DMS153 treated with DMSO at 0.1 percent for 48 hours (cell line): ENCODE data around the gene ARHGAP24.

Source experiments
- DNase-seq: peaks from one replicate; lab custom pipeline; 2025; ENCODE audit not compliant: unreplicated experiment; lab: John Stamatoyannopoulos, UW

The ARHGAP24 gene

DNA sequence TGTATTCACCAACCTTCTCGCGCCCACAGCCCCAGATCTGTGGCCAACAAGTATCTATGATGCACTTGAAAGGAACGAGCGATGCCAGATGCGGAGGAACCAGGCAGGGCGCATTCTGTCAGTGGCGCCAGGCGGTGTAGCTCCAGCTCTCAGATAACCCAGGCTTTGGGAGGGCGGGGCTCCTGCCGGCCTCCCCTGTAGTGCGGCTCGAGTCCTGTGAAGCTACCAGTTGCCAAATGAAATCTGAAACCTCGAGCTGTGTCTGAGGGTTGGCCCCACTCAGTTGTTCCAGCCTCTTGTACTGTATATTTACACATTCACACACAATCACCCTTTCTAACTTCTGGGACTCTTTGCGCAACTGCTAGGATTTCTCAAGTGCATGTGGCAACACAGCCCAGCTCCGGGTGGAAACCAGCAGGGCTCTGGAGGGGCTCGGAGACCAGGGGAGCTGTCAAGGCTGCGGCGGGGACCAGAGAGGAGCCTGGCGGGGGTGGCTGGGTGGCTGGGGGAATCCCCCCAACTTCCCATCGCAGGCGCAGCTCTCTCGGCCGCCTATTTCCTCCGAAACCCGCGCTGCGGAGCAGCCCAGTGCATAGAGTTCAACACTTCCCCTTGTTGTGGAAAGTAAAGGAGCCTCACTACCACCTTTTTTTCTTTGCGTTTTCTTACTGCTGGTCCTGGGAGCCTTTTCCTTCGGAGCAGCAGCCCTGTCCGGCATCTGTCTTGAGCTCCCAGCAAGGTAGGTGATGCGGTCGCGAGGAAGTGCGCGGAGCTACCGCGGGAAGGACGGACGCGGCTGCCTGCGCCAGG lies at the start of gene ARHGAP24:
ARHGAP24 (plus strand) TSS at position 333 of the 813 bp plus-strand sequence.
- peak; percentile 93 for DNase-seq

DNA sequence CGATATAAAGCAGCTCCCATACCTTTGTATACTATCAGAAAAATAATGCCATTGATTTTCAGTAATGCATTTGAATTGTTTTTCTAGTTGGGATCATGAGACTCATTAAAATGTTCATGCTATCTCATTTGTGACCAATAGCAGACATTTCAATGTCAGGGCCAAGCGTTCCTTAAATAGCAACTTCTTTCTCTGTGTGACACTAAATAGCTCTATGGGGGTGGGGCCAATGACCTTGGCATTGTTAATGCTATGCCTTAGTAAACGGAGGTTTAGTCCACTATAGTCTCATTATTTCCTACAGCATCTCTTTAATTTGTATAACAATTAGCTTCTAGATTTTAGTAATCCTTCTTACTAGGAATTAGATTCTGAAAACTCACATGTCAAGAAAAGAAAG lies 48.6 kb upstream of the ARHGAP24 start:
- no peak for DNase-seq

DNA sequence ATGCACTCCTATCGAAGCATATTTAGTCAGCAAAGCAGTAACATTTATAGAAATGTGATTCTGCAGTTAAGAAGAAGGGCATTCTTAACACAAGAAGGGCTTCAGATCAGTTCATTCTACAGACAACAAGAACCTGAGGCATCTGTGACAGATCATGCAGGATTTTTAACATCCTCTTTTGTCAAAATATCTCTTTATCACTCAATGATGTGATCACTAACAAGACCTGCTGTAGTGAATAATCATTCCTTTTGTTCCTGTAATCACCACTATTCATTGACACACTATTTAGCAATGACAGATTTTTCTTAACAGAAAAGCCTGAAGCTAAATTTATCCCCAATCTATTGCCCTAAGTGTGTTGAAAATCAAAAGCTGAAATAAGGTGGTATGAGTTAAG lies 47.8 kb upstream of the ARHGAP24 start:
- DNase-seq, result no peak

DNA sequence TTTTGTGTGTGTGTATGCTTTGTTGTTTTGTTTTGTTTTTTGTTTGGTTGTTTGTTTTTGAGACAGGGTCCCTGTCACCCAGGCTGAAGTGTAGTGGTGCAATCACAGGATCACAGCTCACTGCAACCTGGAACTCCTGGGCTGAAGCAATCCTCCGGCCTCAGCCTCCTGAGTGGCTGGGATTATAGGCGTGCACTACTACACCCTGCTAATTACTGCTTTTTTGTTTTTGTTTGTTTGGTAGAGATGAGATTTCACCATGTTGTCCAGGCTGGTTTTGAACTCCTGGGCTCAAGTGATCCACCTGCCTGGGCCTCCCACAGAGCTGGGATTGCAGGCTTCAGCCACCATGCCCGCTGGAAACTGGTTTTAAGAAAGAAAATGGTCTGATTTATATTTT lies 44.7 kb upstream of the ARHGAP24 start:
- DNase-seq, result no peak

DNA sequence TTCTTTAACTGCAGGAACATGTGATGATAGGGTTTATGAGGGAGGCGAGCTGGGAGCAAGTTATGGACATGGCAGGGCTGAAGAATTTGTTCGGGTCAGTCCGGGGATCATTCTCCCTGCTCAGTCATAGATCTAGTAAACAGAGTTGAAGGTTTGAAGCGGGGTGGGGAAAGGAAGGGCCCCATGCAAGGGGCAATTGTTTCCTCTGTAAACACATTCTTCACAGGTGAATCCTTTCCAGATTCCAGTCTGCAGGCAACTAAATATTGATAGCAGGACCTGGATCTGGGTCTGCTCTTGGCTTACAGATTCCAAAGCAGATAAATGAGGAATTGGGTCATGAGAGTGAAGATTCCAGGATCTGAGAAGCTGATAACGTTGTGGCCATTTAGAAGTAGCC lies 44.3 kb upstream of the ARHGAP24 start:
- no peak for DNase-seq

DNA sequence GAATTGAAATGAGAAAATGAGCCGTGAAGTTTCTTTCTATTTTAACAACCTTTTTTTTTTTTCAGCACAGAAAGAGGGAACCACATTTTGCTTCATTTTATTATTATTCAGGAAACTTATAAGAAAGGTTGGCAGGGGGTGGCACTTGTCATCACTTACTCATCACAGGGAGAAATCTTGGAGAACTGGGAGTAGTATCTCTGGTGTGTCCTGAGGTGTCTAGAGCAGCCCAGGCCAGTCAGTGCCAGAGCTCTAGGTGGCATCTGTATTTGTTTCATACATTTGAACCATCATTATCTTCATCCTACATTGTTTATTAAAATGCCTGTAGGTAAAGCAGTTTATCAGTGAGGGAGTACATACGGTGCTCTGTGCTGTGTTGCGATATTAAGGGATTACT lies 43.8 kb upstream of the ARHGAP24 start:
- no peak for DNase-seq

DNA sequence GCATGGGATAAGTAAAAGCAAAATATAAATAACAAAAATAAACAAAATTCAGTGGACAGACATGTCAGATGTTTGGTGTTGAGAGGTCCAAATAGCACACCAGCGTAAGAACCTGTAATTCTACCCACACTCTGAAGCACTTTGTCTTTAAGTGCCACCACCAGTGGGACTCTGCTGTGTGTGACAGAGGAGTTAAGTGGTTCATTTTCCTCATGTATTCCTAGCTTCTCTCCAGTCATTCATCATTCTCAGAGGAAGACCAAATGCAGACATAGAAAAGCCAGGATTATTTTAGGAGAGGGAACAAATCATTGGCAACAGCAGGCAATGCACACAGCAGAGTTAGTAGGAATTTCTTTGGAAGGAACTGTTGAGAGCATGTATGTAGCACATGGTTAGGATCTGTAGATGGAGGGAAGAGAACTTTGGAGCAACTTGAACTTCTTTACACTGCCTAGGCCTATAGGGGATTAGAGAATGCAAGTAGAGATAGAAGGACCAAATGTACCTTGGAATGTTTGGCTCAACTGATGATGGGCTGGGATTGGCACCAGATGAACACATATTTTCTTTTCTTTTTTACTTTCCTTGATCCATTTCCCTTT lies 43.0 kb upstream of the ARHGAP24 start:
- DNase-seq, result no peak

DNA sequence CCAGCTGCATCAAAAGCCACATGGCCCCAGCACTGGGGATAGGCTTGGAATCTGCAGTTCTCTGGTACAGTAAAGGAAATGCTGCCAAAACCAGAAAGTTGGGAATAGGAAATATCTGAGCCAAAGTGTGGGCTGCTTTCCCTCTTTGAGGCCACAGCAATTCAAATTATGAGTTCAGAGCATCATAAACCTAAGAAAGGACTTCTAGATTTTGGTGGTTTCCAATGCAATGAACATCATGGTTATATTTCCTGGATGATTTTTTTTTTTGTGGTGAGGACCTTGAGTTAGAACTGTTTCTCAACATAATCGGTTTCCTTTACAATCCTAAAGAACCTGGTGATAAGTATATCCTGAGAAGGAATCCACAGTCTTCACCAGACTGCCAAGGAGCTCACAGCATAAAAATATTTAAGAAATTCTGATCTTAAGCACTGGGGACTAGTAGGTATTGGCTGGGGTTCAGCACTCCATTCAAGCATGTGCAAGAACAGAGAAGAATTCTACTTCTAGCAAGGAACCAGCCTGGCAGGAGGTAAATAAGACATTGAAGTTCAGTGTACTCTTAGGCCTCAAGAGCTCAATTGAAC lies 29.8 kb upstream of the ARHGAP24 start:
- no peak for DNase-seq

DNA sequence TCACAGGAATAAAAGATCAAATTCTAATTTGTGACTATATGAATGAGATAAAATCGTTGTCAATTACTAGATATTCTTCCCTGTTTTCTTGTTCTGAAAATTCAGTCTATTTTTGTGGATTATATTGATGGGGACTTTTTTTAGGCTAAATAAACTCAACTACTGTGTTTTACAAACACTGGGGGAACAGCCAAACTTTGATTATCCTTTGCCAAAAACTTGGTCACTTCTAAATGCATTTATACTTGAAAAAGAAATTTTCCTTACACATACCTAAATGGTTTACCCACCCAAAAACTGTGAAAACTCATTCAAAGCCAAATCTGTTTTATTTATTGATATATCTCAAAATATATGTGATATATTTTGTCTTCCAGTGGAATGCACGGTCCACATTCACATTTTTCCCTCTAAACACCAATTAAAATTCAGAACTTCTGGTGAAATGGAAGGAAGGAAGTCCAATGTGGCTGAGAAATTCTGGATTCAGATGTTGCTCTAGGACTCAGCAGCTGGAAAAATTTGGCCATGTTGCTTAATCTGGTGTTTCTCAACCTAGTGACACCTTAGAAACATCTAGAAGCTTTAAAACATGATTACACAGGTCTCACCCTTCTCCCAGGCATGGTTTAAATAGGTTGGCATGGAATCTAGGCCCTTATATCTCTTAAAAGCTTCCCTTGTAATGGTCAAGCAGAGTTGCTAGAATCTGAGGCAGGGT lies 28.6 kb upstream of the ARHGAP24 start:
- no peak for DNase-seq

DNA sequence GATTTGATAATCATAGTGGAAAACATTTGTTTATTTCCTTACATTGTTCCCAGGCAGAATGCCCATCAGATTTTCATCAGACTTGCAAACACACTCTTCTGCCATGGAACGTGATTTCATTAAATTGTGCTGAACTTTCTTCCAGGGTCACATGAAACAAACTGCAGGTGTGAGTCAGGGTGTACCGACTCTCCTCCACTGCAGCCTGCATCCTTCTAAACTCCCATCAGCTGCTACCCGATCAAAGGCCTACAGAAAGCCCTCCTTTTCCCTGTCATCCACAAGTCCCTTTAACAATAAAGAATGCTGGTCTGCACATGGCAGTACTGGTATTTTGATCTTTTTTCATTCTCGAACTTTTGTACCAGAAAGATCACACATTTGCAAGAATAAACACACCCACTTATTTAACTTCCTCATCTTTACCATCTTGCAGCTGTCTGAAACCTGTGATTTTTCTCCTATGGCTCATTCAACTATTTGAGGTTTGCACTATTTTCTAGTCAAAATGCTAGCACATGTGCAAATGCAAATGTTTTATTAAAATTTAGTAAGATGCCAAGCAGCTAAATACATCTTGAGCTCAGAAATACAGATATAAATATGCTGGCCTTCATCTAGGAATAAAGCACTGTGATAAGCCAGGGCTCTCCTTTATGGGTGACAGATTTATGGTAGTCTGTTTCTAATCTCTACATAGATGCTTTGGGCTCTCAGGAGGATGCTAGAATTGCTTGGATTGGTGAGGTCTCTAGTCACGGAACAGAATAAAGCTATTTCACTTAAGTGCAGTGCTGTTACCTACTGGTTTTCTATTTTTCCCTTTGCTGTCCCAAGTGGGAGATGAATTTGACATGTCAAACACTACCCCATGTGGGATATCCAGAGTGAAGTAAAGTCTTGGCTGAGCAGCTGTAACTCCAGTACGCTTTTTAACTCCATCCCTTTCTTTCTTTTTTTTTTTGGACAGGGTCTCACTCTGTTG lies 25.8 kb upstream of the ARHGAP24 start:
- DNase-seq, result no peak

DNA sequence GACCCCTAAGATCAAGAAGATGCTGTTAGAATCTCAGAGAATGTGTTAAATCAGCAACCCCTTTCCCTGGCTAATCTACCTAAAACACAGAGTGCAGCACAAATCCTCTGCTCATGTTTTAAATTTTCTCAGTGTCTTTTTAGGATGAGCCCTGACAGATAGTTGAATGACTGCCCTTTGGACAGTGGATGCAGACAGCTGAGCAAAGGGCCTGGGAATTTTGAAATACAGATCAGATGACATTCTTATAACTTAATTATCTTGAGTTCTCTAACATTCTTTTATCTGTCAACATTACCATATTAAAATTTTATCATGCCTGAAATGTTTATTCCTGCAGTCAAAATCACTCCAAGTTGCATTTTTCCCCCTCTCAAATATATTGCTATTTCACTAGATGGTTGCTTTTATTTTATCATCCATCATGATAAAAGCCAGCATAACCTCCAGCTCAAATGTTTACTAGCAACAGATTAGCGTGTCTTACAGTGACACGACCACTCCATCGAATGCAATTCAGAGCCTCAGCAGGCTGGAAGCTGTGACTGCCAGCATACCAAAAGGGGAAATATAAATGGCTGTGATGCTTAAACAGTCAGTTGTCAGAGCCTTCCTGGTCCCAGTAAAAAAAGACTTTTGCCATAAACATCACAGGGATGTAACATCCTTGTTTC lies 22.8 kb upstream of the ARHGAP24 start:
- DNase-seq, result no peak

DNA sequence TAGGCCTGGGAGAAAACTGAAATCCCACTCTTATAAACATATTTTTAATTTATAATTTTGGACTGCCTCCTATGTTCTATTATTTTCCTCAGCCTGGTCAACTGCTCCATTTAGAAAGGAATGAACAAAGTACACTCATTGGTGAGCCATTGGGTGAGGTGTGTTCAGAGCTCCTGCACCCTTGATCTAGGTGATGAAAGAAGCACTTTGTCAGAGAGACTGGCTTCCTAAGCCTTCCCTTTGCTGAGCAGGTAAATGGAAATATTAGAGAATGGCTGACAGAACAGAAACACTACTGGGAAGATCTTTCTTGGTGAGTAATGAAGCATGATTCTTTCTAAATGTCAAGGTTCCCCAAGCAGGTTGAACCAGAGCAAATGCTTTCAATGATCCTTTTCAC lies 19.0 kb upstream of the ARHGAP24 start:
- DNase-seq, result no peak

DNA sequence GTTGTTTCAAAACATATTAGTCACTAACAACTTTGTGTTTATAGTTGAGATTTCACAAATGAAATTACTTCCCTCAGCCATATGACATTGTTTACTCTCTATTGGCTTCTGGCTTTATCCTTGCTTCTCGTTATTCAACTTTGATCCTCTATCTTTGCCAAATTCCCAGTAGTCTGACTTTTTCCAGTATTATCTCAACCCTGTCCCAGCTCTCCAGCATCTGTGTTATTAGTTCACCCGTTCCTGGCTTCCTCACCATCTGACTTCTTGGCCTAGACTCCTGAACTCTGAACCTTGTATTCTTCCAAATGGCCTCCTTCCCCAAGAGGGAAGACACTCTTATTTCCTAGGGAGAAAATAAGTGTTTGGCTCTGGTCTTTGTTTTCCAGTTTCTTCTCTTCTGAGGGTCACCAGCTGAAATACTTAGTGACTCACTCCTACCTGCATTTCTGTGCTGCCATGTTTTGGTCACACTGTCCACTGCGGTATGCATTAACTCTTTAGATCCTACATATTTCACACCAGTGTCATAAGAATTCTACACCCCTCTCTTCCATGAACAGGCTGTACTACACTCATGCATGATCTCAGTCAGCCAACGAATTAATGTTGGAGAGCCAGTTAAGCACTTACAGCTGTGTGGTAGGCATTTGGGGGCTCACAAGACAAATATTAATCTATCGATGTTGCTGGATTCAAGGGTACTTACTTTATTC lies 17.0 kb upstream of the ARHGAP24 start:
- no peak for DNase-seq

DNA sequence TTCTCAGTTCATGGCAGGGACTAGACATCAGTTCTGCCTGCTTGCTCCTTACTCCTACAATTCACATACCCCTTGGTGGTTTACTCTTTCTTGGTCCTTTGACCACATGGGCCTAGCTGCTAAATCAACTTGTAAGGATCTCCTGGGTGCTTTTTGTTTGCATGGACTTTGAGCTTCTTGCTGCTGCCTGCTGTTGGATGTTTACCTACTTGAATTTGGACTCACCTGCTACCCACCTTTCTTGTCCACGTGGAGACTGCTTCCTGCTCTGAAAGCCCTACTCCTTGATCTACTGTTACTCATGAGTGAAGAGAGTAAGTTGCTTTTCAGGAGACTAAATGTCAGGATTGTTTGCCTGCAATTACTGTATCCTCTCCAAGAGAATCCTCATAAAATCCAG lies 15.2 kb upstream of the ARHGAP24 start:
- DNase-seq, result no peak

DNA sequence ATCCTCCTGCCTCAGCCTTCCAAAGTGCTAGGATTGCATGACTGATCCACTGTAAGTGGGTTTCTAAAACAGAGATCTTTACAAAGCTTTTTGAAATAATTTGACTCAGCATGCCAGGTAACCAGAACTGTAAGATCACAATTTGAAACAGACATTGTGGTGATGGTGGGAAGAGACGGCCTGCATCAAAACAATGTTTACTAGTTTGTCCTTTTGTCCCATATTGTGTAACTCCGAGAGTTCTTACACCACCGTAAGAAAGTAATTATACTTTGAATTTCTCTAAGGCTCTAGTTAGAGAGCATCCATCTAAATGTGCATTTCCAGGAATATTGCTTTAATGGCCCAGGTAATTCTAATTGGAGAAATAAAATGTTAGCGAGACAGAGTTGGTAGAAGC lies 594 bp upstream of the ARHGAP24 start:
- DNase-seq, result no peak

DNA sequence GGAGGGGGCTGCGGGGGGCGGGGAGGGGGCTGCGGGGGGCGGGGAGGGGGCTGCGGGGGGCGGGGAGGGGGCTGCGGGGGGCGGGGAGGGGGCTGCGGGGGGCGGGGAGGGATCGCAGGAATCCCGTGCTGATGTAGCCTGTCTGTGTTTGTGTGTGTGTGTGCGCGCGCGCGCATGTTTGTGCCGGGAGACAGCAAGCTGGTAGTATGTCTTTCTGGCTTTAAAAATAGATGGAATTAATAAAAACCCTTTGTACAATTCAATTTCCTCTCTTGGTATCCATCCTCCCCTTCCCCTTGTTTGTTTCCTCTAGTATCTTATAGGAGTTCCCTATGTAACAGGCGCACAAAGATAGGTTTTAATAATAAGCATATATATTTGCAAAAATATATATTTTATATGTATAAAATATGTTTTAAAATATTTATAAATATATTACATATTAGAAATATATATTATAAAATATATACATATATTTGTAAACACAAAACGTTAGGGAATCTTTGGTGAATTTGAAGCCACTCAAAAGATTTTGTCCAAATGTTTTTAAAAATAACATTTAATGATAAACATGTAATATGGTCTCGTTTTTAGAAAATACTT lies 782 bp downstream of the ARHGAP24 start:
- no peak for DNase-seq

DNA sequence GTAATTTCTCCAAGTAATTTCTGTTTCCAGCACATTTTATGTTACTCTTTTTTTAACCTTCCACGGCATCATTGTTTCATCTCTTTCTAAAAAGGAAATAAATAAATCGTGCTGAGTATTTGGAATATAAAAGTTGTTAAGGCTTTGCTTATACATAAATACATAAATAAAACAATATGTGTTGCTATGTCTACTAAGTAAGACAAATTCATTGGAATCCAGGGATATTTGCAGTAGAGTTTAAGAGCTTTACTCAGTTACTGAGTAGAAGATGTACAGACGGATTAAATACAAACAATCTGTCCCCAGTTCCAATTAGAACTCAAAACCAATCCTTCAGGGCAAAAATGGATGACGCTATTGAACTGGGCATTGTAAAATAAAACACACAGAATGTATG lies 1.4 kb downstream of the ARHGAP24 start:
- DNase-seq, result no peak

DNA sequence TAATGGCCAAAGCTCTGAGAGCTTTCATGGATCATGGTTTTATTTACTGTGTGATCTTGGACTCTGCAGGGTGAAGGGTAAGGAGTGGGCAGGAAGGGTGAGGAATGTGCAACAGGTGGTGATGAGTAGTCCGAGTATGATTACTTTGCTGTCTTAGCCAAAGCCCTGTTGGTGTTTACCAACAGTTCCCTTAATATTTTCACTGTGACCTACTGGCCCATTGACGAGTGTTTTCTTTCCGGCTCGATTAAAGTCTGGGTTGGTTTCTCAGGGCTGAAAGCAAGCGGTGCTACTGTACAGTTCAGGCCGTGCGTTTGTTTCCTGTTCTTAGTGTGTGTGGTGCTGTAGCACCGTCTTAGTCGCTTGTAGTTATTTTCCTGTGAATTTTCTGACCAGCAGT lies 2.6 kb downstream of the ARHGAP24 start:
- no peak for DNase-seq

DNA sequence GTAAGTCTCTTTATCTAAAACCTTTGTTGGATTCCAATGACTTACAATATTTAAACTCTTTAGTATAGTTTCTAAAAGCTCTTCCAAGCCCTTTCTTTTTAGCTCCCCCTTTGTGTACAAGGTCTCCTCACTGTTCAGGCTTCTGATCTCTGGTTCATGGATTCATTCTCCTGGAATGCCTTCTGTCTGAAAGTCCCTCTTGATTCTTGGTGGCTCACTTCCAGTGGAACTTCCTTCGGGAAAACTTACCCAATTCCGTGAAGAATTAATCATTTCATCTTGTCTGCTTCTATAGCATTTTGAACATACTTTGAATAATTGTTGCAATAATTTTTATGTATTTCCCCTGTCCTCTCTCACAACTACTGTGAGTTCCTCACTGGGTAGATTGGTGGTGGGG lies 3.6 kb downstream of the ARHGAP24 start:
- no peak for DNase-seq
